KMS-11 (cell line): ENCODE measurements around the gene ATP8B1.
"Not testable (repeated sequence)": the region's sequence is repeated elsewhere in the genome, so short reads cannot be mapped to it uniquely, and the experiment has no call there.

Experiments used
- H2AFZ ChIP-seq: fragments of 200-600 bp; sonication (generic); 2 replicates; pipeline ENCODE4 v1.6.1; 2016; ENCODE audit warnings: antibody characterized with exemption, mixed run types, low read depth
- H3K27ac ChIP-seq: fragments of 200-600 bp; sonication (generic); 2 replicates; pipeline ENCODE4 v1.6.1; 2016; ENCODE audit warnings: mild to moderate bottlenecking, mixed run types
- H3K27me3 ChIP-seq: fragments of 200-600 bp; sonication (generic); 2 replicates; pipeline ENCODE4 v1.6.1; 2017; ENCODE audit warnings: mild to moderate bottlenecking, low read depth, mixed run types, moderate library complexity; ENCODE audit not compliant: insufficient read depth
- H3K36me3 ChIP-seq: fragments of 200-600 bp; sonication (generic); 2 replicates; pipeline ENCODE4 v1.6.1; 2017; ENCODE audit warnings: mild to moderate bottlenecking, mixed run types; ENCODE audit not compliant: insufficient read depth
- H3K4me1 ChIP-seq: fragments of 200-600 bp; sonication (generic); 2 replicates; pipeline ENCODE4 v1.6.1; 2016; ENCODE audit warnings: mild to moderate bottlenecking, low read depth, mixed run types; ENCODE audit not compliant: poor library complexity, severe bottlenecking
- H3K4me2 ChIP-seq: fragments of 200-600 bp; sonication (generic); 2 replicates; pipeline ENCODE4 v1.7.0; 2016; ENCODE audit warnings: mild to moderate bottlenecking, mixed run types
- H3K4me3 ChIP-seq: fragments of 200-600 bp; sonication (generic); IDR thresholded peaks from 2 replicates; pipeline ENCODE4 v1.6.1; 2017; ENCODE audit warnings: low read depth, low read length, mixed read lengths; ENCODE audit not compliant: insufficient read depth
- H3K79me2 ChIP-seq: fragments of 200-600 bp; sonication (generic); 2 replicates; pipeline ENCODE4 v1.6.1; 2016; ENCODE audit warnings: low read depth, mixed run types; ENCODE audit not compliant: insufficient read depth
- H3K9ac ChIP-seq: fragments of 200-600 bp; sonication (generic); 2 replicates; pipeline ENCODE4 v1.6.1; 2016; ENCODE audit warnings: mild to moderate bottlenecking, mixed run types
- H4K20me1 ChIP-seq: fragments of 200-600 bp; sonication (generic); 2 replicates; pipeline ENCODE4 v1.6.1; 2016; ENCODE audit warnings: mild to moderate bottlenecking, mixed run types; ENCODE audit not compliant: insufficient read depth
- CTCF ChIP-seq: fragments of 200-600 bp; sonication (generic); conservative IDR thresholded peaks from 2 replicates; pipeline ENCODE4 v1.6.1; 2017; ENCODE audit warnings: low read depth, mild to moderate bottlenecking, antibody characterized with exemption, low read length, moderate library complexity, mixed read lengths

The ATP8B1 gene

GRCh38 chr18:57648414-57648813 lies 154.7 kb downstream of the ATP8B1 start:
- no peaks in the 10 kb centered on the region for H4K20me1 ChIP-seq
- no peaks in the 10 kb centered on the region for H3K79me2 ChIP-seq
- no peak overlapping the region for H2AFZ ChIP-seq

GRCh38 chr18:57644540-57644939 lies 158.6 kb downstream of the ATP8B1 start:
- Histone ChIP-seq H3K4me2 (no peak overlapping the region), H2AFZ (no peak overlapping the region), H3K9ac (no peak overlapping the region), H3K27ac (no peak overlapping the region), H3K4me1 (no peaks in the 10 kb centered on the region), H3K4me3 (no peak overlapping the region), H3K36me3 (no peaks in the 10 kb centered on the region), H3K79me2 (no peaks in the 10 kb centered on the region), H4K20me1 (no peaks in the 10 kb centered on the region), H3K27me3 (no peaks in the 10 kb centered on the region)
- no peak for TF ChIP-seq CTCF

More at GRCh38 chr18:57648414-57648813, 154.7 kb downstream of the ATP8B1 start:
- TF ChIP-seq CTCF: no peak
- no peak overlapping the region for H3K4me2 ChIP-seq
- H3K27me3 ChIP-seq: no peaks in the 10 kb centered on the region
- no peak overlapping the region for H3K4me3 ChIP-seq
- H3K4me1 ChIP-seq: no peaks in the 10 kb centered on the region
- no peaks in the 10 kb centered on the region for H3K36me3 ChIP-seq
- H3K9ac ChIP-seq: no peak overlapping the region
- H3K27ac ChIP-seq: no peak overlapping the region

GRCh38 chr18:57643726-57644125 lies 159.4 kb downstream of the ATP8B1 start:
- H2AFZ ChIP-seq, H3K4me1 ChIP-seq, H3K36me3 ChIP-seq, H3K27me3 ChIP-seq, H3K4me2 ChIP-seq, H3K27ac ChIP-seq, H4K20me1 ChIP-seq, H3K9ac ChIP-seq, H3K79me2 ChIP-seq, H3K4me3 ChIP-seq: not testable (repeated sequence)

GRCh38 chr18:57642462-57642861 lies 160.7 kb downstream of the ATP8B1 start:
- H3K4me1 ChIP-seq, H3K27ac ChIP-seq, H2AFZ ChIP-seq, H3K4me2 ChIP-seq, H3K9ac ChIP-seq, H4K20me1 ChIP-seq, H3K36me3 ChIP-seq, H3K79me2 ChIP-seq, H3K27me3 ChIP-seq, H3K4me3 ChIP-seq: not testable (repeated sequence)

GRCh38 chr18:57640749-57641148 lies 162.4 kb downstream of the ATP8B1 start:
- Histone ChIP-seq H4K20me1 (no peaks in the 10 kb centered on the region), H3K36me3 (no peaks in the 10 kb centered on the region), H2AFZ (no peak overlapping the region), H3K79me2 (no peaks in the 10 kb centered on the region), H3K27me3 (no peaks in the 10 kb centered on the region), H3K9ac (no peak overlapping the region), H3K4me1 (no peaks in the 10 kb centered on the region), H3K4me2 (no peak overlapping the region), H3K4me3 (no peak overlapping the region), H3K27ac (no peak overlapping the region)
- no peak for TF ChIP-seq CTCF
